ENCODE data around the gene RBPMS2.

RBPMS2 gene

GRCh38 chr15:64763874-64764273 is 11.5 kb downstream of the RBPMS2 start:
- TF ChIP-seq CTCF (IDR thresholded peaks at IDR 0.05; ENCODE audit: control insufficient read depth, extremely low read depth, insufficient read depth): no peak
- DNase-seq (ENCODE audit: low read depth): no peak
- H3K4me3 ChIP-seq (ENCODE audit: low read depth, low read length): no peak overlapping the region

GRCh38 chr15:64763462-64763861 is 11.9 kb downstream of the RBPMS2 start:
- no peak for DNase-seq (ENCODE audit: low read depth)
- no peak overlapping the region for H3K4me3 ChIP-seq (ENCODE audit: low read depth, low read length)
- TF ChIP-seq CTCF (IDR thresholded peaks at IDR 0.05; ENCODE audit: control insufficient read depth, extremely low read depth, insufficient read depth): no peak

DNA sequence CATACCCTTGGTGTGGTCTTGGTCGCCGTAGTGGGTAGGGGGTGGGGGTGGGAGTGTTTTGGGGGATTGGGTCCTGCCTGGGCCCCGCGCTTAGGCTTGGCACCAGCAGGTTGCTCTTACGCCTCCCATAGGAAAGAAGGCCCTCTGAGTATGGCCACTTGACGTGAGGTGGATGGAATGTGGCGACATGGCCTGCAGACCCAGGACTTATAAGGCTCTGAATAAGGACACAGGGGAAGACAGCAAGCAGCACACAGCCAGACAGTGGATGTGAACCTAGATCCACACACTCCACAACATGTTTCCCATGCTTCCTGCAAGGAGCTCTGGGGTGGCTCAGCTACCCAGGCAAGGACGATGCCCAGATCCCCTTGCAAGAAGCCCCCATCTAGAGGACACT is 12.4 kb downstream of the RBPMS2 start:
- no peak overlapping the region for H3K4me3 ChIP-seq (ENCODE audit: low read depth, low read length)
- DNase-seq (ENCODE audit: low read depth): no peak
- TF ChIP-seq CTCF (IDR thresholded peaks at IDR 0.05; ENCODE audit: control insufficient read depth, extremely low read depth, insufficient read depth): no peak

- DNase-seq (ENCODE audit: low read depth): no peak
- no peak overlapping the region for H3K4me3 ChIP-seq (ENCODE audit: low read depth, low read length)
- no peak for TF ChIP-seq CTCF (IDR thresholded peaks at IDR 0.05; ENCODE audit: control insufficient read depth, extremely low read depth, insufficient read depth)
Measured at GRCh38 chr15:64762546-64762945, 12.8 kb downstream of the RBPMS2 start.

DNA sequence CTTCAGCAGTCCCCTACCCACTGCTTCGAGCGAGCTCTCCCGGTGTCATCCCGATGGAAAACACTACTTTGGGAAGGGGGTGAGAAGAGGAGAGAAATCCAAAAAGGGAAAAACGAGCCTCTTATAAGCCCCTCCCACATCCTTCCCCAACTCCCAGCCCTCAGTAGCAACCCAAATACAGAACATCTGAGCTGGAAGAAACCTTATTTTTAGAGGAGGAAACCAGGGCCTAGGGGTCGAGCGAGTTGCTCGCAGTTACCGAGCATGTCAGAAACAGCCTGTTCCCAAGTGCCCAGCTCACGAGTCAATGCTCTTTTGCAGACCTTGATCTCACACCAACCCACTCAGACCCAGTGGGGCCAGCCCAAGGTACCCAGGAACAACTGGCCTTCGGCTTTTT is 14.2 kb downstream of the RBPMS2 start:
- TF ChIP-seq CTCF (IDR thresholded peaks at IDR 0.05; ENCODE audit: control insufficient read depth, extremely low read depth, insufficient read depth): no peak
- no peak for DNase-seq (ENCODE audit: low read depth)
- H3K4me3 ChIP-seq (ENCODE audit: low read depth, low read length): no peak overlapping the region

GRCh38 chr15:64760056-64760455 is 15.3 kb downstream of the RBPMS2 start:
- H3K4me3 ChIP-seq (ENCODE audit: low read depth, low read length): no peak overlapping the region
- no peak for DNase-seq (ENCODE audit: low read depth)
- TF ChIP-seq CTCF (IDR thresholded peaks at IDR 0.05; ENCODE audit: control insufficient read depth, extremely low read depth, insufficient read depth): no peak

DNA sequence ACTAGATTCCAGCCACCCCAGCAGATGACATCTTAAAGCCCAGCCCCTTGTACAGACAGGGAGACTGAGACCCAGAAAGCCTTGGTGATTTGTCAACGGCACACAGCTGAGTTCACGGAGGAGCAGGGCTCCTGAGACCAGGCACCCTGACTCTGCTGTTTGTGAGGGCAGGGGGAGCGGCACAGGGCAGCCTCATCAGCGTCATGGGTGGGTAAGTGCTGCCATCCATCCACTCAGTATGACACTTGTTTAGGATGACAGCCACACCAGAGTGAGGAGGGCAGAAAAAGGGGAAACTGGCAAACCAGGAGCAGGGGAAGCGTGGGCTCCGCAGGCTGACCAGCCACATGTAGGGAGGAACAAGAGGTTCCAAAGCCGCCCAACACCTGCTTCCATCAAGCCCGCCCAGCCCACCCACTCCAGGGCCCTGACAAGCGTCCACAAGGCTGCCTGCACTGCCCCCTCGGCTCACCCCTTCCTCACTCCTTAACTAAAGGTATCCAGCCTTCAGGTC is 19.9 kb downstream of the RBPMS2 start:
- no peak for DNase-seq (ENCODE audit: low read depth)
- no peak for TF ChIP-seq CTCF (IDR thresholded peaks at IDR 0.05; ENCODE audit: control insufficient read depth, extremely low read depth, insufficient read depth)
- no peak overlapping the region for H3K4me3 ChIP-seq (ENCODE audit: low read depth, low read length)

Data from LNCaP clone FGC (cell line).